GM15510 (cell line): Measurements from ENCODE around the gene OVOL2.

Experiments
- POLR2A ChIP-seq: IDR thresholded peaks from 3 replicates; pipeline ENCODE4 v1.6.1; 2011; ENCODE audit warnings: borderline replicate concordance; ENCODE audit not compliant: insufficient read length; ENCODE audit errors: extremely low read depth

OVOL2 gene

DNA sequence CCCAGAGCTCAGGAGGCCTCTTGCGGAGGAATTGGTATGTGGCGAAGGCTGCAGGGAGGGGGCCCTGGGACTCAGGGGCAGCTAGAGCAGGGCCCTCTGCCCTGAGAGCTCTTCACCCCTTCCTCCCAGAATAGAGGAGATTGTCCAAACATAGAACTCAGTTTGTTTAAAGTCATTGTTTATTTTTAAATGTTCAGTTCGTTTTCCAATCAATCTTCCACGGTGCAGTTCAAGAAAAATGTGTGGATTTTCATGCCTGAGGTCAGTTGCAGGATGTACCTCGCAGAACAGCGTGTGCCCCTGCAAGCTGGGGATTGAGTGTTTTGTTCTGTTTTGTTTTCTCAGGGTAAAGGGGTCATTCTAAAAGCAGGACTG, 51.7 kb downstream of the OVOL2 start:
- TF ChIP-seq POLR2A = no peak

GRCh38 chr20:18005170-18005989, 52.3 kb downstream of the OVOL2 start:
- no peak for TF ChIP-seq POLR2A

GRCh38 chr20:18004384-18005031, 53.2 kb downstream of the OVOL2 start:
- TF ChIP-seq POLR2A = no peak

GRCh38 chr20:18003897-18004296, 53.8 kb downstream of the OVOL2 start:
- no peak for TF ChIP-seq POLR2A

GRCh38 chr20:18001131-18001921, 56.4 kb downstream of the OVOL2 start:
- no peak for TF ChIP-seq POLR2A

- TF ChIP-seq POLR2A = no peak
Observed at GRCh38 chr20:17999566-17999965, 58.1 kb downstream of the OVOL2 start.

DNA sequence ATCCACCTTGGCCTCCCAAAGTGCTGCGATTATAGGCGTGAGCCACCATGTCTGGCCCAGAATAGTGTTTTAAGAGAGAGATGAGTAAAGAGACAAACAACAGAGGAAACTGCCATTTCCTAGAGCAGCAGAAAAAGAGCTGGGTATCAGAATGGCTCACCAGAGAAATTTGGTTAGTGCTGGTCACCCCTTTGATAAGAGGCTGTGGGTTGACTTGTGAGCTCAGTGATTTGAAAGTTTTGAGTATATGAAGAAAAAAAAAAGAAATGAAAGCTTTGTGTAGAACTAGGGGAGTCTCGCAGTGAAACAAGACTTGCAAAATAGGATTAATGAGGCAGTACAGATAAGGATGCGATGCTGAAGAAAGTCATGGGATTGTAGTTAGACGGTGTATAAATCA, 59.3 kb downstream of the OVOL2 start:
- no peak for TF ChIP-seq POLR2A

DNA sequence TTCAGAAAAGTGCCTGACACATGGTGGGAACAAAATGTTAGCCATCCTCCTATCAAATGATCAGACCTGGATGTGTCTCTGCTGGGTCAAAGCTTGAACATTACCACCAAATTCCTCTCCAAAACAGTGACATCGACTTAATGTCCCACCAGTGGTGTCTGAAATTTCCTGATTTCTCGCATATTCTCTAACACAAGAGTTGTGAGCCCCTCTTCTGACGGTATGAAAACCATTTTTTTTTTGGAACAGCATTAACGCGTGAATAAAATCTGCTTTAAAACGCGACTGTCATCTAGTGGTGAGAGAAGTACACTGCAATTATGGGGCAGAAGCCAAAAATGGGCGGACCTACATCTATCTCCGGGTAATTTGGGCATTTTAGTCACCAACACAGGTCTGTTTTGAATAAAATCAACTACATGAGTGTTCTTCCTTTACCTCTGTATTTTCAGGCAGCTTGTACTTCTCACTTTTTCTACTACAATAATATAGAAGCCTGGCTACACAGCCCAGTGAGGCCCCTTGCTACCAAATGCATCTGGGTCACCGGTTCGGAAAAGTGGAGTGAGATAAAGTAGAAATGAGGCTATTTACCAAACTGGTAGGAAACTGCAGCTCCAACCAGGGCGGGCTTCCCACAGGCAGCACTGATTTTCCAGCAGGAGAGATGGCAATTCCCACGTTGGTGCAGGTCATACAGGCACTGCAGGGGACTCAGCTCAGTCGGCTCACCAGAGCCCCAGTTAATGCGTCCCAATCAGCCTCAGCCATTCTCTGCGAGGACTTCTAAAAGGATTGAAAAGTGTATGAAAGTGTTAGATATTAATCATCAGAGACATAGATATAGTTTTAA, 61.5 kb downstream of the OVOL2 start:
- TF ChIP-seq POLR2A = no peak

- no peak for TF ChIP-seq POLR2A
Observed at GRCh38 chr20:17993546-17993945, 64.2 kb downstream of the OVOL2 start.

- TF ChIP-seq POLR2A = no peak
Observed at GRCh38 chr20:17992847-17993513, 64.7 kb downstream of the OVOL2 start.

DNA sequence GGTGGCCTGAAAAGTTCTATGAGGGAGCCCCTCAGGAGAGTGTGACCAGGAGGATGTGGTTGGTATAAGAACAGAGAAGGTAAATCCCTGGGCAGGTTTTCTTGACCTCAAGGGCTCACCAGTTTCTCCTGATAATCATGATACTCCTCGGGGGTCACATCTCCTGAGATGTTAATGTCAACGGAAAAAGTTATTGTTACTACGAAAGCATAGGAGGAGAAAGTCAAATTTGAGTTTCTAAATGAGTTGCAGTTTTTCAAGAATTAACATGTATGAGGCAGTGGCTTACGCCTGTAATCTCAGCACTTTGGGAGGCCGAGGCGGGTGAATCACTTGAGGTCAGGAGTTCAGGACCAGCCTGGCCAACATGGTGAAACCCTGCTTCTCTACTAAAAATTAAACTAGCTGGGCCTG, 65.5 kb downstream of the OVOL2 start:
- no peak for TF ChIP-seq POLR2A

DNA sequence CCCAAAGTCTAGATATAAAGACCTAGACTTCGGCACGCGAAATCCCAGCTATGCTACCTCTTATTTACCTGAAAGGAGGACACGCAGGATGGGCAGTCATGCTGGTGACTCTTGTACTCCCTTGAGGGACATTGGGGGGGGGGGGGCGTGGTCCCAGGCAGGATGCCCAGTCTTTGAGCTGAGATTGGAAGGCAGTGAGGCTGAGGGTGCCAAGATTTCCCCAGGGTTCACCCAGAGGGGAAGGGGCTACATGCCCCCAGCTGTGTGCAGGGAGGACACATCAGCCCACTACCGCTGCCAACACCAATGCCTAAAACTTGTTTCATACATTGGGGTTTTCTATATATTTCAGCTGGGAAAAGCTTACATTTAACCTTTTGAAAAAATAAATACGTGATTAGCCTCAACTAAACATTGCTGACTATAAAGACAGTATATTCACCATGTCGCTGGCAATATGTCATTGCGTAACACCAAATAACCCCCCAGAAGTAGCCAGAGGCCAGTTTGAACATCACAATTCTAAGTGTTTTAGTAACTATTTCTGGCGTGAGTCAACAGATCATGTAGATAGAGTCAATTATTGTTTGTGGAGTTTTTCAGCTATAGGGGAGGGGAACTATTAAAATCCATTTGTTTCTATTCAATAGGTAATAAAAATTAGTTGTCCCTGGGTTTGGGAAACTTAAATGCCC, 67.3 kb downstream of the OVOL2 start:
- TF ChIP-seq POLR2A = no peak

- no peak for TF ChIP-seq POLR2A
Observed at GRCh38 chr20:17987988-17988387, 69.7 kb downstream of the OVOL2 start.
